IPS-11a (cell line): ENCODE measurements around the gene FER.

Experiments
- H3K4me3 ChIP-seq: one replicate; pipeline ENCODE4 v1.5.1; 2013; ENCODE audit warnings: low read depth, low read length, control low read depth

The FER gene

GRCh38 chr5:109100971-109101370 lies 353.3 kb downstream of the FER start:
- no peak overlapping the region for H3K4me3 ChIP-seq

GRCh38 chr5:109102096-109102690 lies 354.5 kb downstream of the FER start:
- H3K4me3 ChIP-seq = no peak overlapping the region

DNA sequence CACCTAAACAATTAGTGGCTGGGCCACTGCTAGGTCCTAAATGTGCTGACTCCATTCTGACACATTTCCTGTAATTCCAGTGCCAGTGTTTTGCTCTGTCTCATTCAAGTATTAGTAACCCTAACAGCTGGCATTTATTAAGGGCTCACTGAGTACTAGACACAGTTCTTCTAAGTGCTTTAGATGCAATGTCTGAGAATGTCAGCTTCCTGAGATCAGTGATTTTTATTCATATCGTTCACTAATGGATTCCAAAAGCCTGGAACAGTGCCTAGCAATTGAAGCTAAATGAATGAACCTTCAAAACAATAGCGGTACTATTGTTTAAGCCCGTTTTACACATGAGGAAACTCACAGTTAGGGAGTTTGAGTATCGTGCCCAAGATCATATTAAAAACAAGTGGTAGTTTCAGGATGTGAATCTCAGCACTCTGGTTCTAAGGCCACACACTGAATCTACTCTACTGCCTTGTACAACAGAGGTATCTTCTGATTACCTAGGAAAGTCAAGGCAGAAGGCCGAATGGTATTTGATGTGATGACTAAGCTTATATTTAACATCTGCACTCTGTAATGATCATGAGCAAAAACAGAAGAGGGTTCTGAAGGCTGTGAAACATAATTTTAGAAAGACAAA lies 358.1 kb downstream of the FER start:
- H3K4me3 ChIP-seq = no peak overlapping the region

- no peak overlapping the region for H3K4me3 ChIP-seq
Observed at GRCh38 chr5:109111680-109112079, 364.0 kb downstream of the FER start.

GRCh38 chr5:109113608-109114007 lies 365.9 kb downstream of the FER start:
- H3K4me3 ChIP-seq = no peak overlapping the region

DNA sequence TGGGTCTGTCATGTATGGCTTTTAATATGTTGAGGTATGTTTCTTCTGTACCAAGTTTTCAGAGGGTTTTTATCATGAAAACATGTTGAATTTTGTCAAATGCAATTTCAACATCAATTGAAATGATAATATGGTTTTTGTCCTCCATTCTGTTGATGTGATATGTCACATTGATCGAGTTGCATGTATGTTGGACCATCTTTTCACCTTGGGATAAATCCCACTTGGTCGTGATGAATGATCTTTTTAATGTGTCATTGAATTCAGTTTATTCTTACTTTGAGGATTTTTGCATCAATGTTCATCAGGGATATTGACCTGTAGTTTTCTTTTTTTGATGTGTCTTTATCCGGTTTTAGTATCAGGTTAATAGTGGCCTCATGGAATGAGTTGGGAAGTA lies 373.5 kb downstream of the FER start:
- no peak overlapping the region for H3K4me3 ChIP-seq

GRCh38 chr5:109125755-109126429 lies 378.2 kb downstream of the FER start:
- H3K4me3 ChIP-seq = no peak overlapping the region

- no peak overlapping the region for H3K4me3 ChIP-seq
Observed at GRCh38 chr5:109126481-109126880, 378.8 kb downstream of the FER start.

- H3K4me3 ChIP-seq = no peak overlapping the region
Observed at GRCh38 chr5:109136906-109137305, 389.2 kb downstream of the FER start.

GRCh38 chr5:109141222-109142200 lies 393.8 kb downstream of the FER start:
- no peak overlapping the region for H3K4me3 ChIP-seq

GRCh38 chr5:109143031-109143430 lies 395.3 kb downstream of the FER start:
- no peak overlapping the region for H3K4me3 ChIP-seq

DNA sequence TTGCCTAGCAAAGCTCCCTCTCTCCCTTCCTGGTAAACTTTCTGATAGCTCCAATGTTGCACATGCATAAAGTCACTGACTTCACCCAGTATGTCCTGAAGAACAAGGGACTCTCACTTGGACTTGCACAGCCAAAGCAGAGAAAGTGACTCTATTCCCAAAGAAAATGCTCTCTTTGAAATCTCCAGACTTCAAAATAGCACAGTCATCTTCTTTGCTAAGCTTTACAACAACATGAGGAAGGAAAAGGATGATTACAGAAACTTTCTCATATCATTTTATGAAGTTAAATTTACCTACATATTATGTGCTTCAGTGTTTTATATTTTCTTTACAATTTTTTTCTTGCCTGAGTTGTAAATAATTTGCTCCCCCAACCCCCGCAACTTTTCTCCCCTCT lies 397.4 kb downstream of the FER start:
- H3K4me3 ChIP-seq = no peak overlapping the region

DNA sequence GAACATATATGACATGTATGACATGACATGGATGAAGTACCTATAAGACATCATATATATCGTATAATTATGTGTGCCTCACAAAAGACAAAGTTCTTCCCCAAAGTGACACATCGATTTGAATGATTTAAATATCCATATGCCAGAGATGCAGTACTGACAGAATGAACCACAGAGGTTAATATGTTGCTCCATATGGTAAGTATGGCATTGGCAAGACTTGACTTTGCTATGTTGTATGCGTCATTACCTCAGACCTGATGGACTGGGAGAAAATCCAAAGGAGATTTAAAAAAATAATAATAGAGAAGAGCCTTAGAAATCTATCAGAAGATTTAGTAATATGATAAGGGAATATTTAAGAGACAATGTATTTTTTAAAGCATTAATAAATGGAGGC lies 398.9 kb downstream of the FER start:
- H3K4me3 ChIP-seq = no peak overlapping the region

DNA sequence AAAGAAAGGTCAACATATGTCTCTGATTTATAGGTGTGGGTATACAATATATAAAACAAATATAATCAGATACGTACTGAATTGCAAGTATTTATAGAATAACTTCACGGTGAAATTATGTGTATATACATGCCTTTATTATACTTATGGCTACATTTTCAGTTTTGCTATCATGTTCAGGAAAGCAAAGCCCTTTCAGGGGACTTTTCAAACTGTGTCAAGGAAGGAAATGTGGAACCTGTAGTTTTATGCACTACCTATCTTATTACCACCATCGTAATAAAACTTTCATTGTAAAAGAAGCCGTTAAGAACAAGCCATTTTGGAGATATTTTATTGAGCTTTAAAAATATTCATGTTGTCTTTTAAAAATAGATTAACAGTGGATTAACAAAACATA lies 404.9 kb downstream of the FER start:
- H3K4me3 ChIP-seq = no peak overlapping the region

DNA sequence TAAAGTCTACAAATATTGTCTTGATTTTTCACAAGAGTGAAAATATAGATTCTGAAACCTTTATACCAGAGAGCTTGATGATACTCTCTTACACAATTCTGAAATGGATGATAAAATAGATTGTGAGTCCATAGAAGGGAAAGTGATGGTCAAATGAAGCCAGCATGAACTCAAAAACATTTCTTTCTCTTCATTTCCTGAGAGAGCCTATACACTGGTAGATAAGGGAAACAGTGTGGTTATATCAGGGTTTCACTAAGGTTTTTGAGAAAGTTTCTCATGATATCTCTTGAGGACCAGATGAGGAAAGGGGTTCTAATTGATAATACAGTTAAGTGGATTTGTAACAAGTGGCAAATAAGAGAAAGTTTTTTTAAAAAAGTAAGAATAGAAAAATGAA lies 407.9 kb downstream of the FER start:
- H3K4me3 ChIP-seq = no peak overlapping the region

DNA sequence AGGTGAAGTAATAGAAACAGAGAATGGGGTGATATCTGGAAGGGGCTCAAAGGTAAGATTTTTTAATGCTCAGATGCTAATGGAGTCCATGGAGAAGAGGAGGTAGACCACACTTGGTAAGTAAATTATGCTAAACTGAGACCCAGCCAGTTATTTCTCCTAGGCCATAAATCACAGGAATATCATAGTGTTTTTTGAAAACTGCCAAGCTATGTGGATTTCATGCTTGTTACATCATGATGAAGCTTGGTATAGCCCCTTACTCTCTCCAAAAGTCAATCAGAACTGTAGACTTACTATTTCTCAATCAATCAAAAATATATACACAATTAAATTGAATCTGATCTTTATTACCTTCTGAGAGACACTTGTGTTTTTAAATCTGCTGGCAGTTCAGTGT lies 409.2 kb downstream of the FER start:
- H3K4me3 ChIP-seq = no peak overlapping the region

- no peak overlapping the region for H3K4me3 ChIP-seq
Observed at GRCh38 chr5:109160468-109160867, 412.8 kb downstream of the FER start.

DNA sequence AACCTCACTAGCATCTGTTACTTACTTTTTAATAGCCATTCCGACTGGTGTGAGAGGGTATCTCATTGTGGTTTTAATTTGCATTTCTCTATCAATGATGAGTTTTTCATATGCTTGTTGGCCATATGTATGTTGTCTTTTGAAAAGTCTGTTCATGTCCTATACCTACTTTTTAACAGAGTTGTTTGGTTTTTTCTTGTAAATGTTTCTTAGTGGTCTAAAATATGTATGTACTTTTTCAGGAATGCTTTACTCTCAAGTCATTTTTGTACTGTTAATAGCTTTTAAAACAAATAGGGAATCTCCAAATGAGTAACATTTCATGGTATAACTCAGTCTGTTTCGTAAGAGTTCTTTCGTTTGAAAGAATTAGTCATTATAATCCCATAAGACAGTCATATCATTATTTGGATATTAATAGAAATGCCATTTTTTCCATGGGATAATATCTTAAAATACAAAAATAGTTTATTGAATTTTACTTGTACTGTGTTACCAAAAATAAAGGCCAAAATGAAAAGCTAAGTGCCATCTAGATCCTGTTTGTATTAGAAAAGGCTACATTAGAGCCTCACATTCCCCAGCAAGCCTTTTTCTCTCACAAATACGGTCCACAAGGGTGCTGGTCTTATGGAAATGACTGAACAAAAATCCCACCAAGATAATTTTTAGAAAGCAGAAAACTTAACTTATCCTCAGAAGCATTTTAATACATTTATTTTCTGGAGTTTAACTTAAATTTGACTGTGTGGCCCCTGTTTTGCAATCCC lies 414.4 kb downstream of the FER start:
- H3K4me3 ChIP-seq = no peak overlapping the region

GRCh38 chr5:109163336-109163735 lies 415.6 kb downstream of the FER start:
- H3K4me3 ChIP-seq = no peak overlapping the region

- H3K4me3 ChIP-seq = no peak overlapping the region
Observed at GRCh38 chr5:109164001-109164400, 416.3 kb downstream of the FER start.

GRCh38 chr5:109167586-109167985 lies 419.9 kb downstream of the FER start:
- H3K4me3 ChIP-seq = no peak overlapping the region
